IPS DF 6.9 (cell line): ENCODE results near the gene CACNA2D4.

Experiments used
- DNase-seq: peaks from one replicate; pipeline ENCODE4 v3.0.0-alpha.2; 2013; ENCODE audit warnings: low read depth, low spot score
- H3K27ac ChIP-seq: one replicate; pipeline ENCODE4 v1.5.1; 2013; ENCODE audit warnings: low read length, control low read depth
- H3K27me3 ChIP-seq: 2 replicates; pipeline ENCODE4 v1.6.1; 2013; ENCODE audit warnings: mild to moderate bottlenecking, low read length; ENCODE audit not compliant: control insufficient read depth, insufficient read depth
- H3K36me3 ChIP-seq: 2 replicates; pipeline ENCODE4 v1.6.1; 2013; ENCODE audit warnings: low read length; ENCODE audit not compliant: control insufficient read depth, insufficient read depth
- H3K4me1 ChIP-seq: 2 replicates; pipeline ENCODE4 v1.6.1; 2013; ENCODE audit warnings: low read length; ENCODE audit not compliant: control insufficient read depth, insufficient read depth
- H3K4me3 ChIP-seq: 2 replicates; pipeline ENCODE4 v1.5.1; 2013; ENCODE audit warnings: mild to moderate bottlenecking, low read length
- H3K9me3 ChIP-seq: 2 replicates; pipeline ENCODE4 v1.6.1; 2013; ENCODE audit warnings: low read length, inconsistent platforms; ENCODE audit not compliant: control insufficient read depth, insufficient read depth
- WGBS: extraction: QIAGEN DNeasy Blood & Tissue Kit; methylation state at CpG from one replicate; pipeline ENCODE4 v1.1.7; 2013; ENCODE audit warnings: mixed read lengths, missing lambda C conversion rate; ENCODE audit not compliant: insufficient read length, insufficient coverage; 5-methylcytosine and 5-hydroxymethylcytosine counted together

CACNA2D4 gene

DNA sequence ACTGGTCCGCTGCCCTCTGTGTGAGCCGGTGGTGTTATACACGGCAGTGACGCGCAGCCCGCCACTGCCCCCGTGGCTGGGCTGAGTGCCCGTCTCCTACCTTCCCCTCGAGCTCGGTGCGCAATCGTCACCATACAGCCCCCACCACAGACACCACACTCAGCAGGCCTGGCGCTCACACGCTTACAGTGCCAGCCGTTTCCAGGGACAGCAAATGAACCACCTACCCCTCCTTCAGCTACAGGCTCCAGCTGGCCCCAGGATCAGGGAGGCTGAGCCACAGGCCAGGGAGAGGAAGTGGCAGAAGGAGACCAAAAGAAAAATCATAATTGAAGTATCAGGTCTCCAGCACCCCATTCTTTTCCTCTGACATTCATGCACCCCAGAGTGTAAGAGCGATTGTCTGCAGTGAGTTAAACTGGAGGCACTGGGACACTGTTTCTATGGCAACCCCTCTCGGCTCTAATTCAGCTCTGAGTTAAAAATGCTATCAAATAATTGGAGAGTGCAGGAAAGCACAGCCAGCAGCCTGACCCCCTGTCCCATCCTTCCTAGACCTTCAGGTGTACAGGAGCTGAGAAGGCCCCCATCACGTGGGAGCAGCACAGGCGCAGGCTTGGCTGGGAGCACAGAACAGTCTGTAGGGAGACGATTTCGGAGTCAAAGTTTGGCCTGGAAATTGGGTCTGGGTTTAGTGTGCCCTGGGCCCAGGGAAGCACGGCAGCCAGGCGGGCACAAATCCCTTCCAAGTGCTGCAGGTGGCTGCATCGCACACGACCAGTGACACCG lies 80.1 kb downstream of the CACNA2D4 start:
- no CpG with 5 or more reads among the region's 26 CpGs for WGBS
- no peak overlapping the region for H3K4me3 ChIP-seq
- no peaks in the 10 kb centered on the region for H3K27me3 ChIP-seq
- H3K9me3 ChIP-seq: no peaks in the 10 kb centered on the region
- H3K27ac ChIP-seq: no peak overlapping the region
- H3K4me1 ChIP-seq: peaks cover 4% of the 10 kb centered on the region; the same call in 1 of the 2 replicates
- H3K36me3 ChIP-seq: no peaks in the 10 kb centered on the region
- DNase-seq: no peak

DNA sequence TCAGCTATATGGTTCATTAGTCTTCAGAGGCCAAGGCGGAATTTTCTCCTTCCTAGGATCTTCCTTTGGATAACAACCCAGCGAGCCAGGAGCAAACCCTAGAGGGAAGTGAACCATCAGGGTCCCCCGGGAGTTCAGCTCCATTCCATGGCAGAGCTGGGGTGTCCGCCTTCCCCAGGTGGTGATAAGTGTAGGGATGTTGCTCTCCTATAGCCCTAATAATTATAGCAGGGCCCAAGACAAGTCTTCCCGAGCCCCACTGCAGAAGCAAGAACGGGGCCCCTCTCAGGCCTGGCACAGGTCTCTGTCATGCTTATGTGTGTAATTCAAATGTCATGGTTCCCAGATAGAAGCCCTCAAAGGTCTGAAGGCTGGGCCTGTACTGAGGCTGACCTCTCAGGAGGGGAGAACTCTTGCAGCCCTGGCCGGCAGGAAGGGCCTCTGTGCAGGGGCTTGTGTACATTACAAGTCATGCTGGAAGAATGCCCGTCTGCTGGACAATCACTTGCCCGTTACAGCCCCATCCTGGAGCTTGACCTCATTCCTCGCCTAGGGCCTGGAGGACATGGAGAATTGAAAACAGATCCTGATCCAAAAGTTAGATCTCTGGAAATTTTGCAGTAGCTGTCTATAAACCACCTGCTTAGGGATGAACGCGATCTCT lies 80.8 kb downstream of the CACNA2D4 start:
- DNase-seq: no peak
- H3K4me1 ChIP-seq: peaks cover 3% of the 10 kb centered on the region; the same call in 1 of the 2 replicates
- H3K9me3 ChIP-seq: no peaks in the 10 kb centered on the region
- H3K27ac ChIP-seq: no peak overlapping the region
- H3K36me3 ChIP-seq: no peaks in the 10 kb centered on the region
- H3K27me3 ChIP-seq: no peaks in the 10 kb centered on the region
- H3K4me3 ChIP-seq: no peak overlapping the region
- WGBS: no CpG with 5 or more reads among the region's 12 CpGs

DNA sequence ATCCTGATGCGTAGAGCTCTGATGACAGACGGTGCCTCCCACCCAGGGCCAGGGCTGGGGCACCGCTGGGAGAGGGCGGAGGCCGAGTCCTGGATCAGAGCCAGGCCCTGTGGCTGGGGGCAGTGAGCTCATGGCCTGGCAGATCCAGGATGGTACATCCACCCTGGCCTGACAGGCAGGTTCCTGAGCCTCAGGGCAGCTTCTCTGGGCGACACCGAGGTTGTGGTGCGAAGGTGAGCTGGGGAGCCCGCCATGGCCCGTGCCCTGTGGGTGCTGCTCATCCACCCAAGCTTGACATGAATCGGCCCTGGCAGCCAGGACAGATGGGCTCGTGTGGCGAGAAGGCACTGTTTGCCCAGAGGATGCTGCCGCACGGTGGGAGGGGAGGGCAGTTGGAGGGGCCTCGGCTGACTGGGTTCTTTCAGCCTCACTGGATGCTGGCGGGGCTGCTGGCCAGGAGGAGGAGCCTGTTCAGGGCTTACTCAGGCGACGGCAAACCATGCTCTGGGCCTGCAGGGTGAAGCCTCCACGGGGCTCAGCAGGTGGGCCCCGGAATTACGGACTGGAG lies 81.5 kb downstream of the CACNA2D4 start:
- Histone ChIP-seq H3K27me3 (no peaks in the 10 kb centered on the region), H3K9me3 (no peaks in the 10 kb centered on the region), H3K4me3 (no peak overlapping the region), H3K4me1 (peaks cover 3% of the 10 kb centered on the region; the same call in 1 of the 2 replicates), H3K27ac (no peak overlapping the region), H3K36me3 (no peaks in the 10 kb centered on the region)
- WGBS: no CpG with 5 or more reads among the region's 22 CpGs
- no peak for DNase-seq

DNA sequence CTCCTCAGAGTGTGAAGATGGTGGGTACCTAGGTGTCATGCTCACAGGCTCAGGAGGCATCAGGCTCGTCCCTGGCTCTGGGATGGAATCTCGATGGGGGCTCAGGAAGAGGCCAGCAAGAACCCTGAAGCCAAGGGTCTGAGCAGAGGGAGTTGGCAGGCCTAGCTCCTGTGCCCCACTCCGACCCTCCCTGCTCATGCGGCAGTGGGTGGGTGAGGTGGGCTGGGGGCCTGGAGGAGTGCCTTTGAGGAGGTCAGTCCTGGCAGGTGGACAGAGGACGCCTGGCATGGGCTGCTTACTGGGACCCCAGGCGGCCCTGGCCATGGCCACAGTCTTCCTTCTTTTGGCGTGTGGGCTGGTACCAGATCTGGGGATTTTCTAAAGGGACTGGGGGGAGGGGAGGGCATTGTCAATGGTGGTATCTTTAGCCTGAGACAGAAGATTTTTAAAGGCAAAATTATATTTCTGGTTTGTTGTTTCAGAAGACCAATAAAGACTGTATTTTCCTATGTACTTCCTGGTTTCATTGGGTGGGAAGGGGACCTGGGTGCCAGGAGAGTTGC lies 82.1 kb downstream of the CACNA2D4 start:
- Histone ChIP-seq H3K4me3 (no peak overlapping the region), H3K27me3 (no peaks in the 10 kb centered on the region), H3K27ac (no peak overlapping the region), H3K36me3 (no peaks in the 10 kb centered on the region), H3K9me3 (no peaks in the 10 kb centered on the region), H3K4me1 (peaks cover 3% of the 10 kb centered on the region; the same call in 1 of the 2 replicates)
- no peak for DNase-seq
- no CpG with 5 or more reads among the region's 7 CpGs for WGBS

DNA sequence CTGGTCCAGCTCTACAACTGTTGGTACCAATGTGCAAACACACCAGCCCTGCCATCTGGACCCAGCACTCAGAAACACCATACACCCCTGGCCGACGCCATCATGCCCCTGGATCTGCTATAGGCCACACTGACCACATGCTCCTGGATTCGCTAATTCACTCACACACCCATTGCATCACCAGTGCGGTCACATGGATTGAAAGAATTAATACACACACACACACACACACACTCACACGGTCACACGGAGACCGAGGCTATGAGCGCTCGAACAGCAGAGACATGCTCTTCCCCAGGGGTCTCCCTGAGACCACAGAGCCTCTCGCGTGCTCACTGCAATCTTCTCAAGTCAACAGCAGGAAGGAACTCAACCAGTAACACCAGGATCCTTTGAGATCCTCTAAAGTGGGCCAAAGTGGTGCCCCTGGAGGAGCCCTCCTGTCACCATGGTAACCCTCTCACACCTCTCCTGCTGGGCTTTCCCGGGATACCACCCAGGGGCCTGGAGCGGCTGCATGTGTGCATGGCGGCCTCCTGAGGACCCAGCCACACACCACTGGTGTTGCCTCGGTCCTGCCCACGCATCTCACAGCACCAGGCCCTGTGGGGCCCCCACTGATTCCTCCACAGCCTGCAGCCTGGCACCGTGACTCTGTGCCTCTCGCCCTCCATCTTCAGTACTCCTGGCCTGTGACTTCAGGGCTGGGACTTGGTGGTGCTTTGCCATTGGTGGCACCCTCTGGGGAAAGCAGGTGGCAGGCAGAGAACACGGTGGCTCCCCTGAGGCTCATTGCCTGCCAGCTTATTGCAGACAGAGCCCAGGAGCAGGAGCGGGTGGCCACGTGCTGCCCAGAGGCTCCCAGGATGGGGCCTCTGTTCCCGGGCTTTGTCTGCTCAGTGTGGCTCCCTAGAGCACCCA lies 83.0 kb downstream of the CACNA2D4 start:
- H3K4me1 ChIP-seq: peaks cover 4% of the 10 kb centered on the region; the same call in 1 of the 2 replicates
- no CpG with 5 or more reads among the region's 22 CpGs for WGBS
- no peaks in the 10 kb centered on the region for H3K27me3 ChIP-seq

DNA sequence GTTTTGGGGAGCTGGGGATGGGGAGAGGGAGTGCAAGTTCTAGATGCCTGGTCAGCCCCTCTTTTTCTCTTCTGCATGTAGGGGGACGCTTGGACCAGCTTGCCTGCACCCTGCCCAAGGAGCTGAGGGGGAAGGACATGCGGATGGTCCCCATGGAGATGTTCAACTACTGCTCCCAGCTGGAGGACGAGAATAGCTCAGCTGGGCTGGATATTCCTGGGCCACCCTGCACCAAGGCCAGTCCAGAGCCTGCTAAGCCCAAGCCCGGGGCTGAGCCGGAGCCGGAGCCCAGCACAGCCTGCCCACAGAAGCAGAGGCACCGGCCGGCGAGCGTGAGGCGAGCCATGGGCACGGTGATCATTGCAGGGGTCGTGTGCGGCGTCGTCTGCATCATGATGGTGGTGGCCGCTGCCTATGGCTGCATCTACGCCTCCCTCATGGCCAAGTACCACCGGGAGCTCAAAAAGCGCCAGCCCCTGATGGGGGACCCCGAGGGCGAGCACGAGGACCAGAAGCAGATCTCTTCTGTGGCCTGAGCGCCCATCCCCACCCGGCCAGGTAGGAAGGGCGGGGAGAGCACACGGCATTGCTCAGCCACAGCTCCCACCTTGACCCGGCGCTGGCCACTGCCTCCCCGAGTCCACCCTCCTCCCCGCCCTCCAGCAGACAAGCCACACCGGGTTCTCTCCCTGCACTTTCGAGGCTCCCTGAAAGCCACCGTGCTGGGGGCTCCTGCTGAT lies 84.1 kb downstream of the CACNA2D4 start:
- no CpG with 5 or more reads among the region's 34 CpGs for WGBS
- DNase-seq: no peak
- Histone ChIP-seq H3K36me3 (no peaks in the 10 kb centered on the region), H3K9me3 (no peaks in the 10 kb centered on the region), H3K27ac (no peak overlapping the region), H3K4me1 (peaks cover 4% of the 10 kb centered on the region; the same call in 1 of the 2 replicates), H3K27me3 (no peaks in the 10 kb centered on the region), H3K4me3 (no peak overlapping the region)

More for the DNA sequence above, 83.0 kb downstream of the CACNA2D4 start:
- no peaks in the 10 kb centered on the region for H3K9me3 ChIP-seq
- no peak overlapping the region for H3K4me3 ChIP-seq
- no peak overlapping the region for H3K27ac ChIP-seq
- no peaks in the 10 kb centered on the region for H3K36me3 ChIP-seq
- no peak for DNase-seq

DNA sequence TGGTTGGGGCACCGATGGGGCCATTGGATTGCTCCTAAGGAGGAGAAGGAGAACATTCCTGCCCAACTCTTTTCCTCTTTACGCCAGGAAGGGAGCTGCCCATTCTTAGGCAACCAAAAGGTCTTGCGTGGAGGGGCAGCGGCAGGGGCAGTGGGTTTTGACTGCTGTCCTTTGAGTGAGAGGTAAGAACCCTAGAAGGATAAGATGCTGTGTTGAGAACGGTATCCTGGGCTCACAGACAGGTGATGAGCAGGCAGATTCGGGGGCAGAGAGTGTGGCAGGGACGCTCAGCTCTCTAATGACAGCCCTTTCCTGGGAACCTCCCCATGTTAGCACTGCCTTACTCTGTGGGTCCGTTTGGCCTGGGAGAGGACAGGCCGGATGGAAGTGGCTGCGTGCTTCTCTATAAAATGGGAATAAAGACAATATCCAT lies 84.8 kb downstream of the CACNA2D4 start:
- DNase-seq: no peak
- H3K27me3 ChIP-seq: no peaks in the 10 kb centered on the region
- H3K27ac ChIP-seq: no peak overlapping the region
- no peaks in the 10 kb centered on the region for H3K9me3 ChIP-seq
- H3K4me1 ChIP-seq: peaks cover 4% of the 10 kb centered on the region; the same call in 1 of the 2 replicates
- WGBS: no CpG with 5 or more reads among the region's 10 CpGs
- no peak overlapping the region for H3K4me3 ChIP-seq
- H3K36me3 ChIP-seq: no peaks in the 10 kb centered on the region

DNA sequence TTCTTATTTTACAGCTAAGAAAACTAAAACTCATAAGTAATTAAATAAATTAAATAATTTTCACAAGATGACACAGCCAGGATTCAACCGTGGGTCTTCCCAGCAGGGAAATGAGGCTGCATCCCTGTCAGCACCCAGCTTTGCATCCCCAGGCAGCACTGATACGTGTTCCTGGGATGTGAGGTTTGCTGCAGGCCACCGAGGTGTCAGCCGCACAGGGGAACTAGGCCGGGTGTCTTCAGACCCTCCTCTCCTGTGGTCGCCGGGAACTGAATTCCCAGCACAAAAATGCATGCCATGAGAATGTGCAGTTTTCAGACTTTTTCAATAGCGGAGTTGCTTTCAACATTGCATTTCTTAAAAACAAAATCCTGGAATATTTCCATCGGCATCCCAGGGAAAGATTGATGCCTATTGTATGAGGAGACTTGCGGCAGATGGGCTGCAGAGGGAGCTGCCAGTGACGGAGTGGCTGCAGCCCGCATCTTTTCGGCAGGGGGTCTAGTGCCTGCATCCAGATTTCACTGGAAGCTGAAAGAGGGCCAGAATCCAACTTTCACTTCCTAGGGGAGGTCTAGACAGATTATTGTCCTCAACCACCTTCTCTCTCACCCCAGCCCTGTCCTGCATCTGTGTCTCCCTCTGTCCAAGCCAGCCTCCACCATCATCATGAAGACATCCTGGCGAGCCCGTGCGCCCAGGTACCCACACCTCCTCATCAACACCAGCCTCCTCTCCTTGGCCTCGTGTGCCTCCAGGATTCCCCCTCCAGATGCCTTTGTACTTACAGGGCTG lies 85.5 kb downstream of the CACNA2D4 start:
- DNase-seq: no peak
- no peak overlapping the region for H3K4me3 ChIP-seq
- WGBS: no CpG with 5 or more reads among the region's 17 CpGs
- no peaks in the 10 kb centered on the region for H3K27me3 ChIP-seq
- no peaks in the 10 kb centered on the region for H3K9me3 ChIP-seq
- H3K4me1 ChIP-seq: peaks cover 4% of the 10 kb centered on the region; the same call in 1 of the 2 replicates
- no peaks in the 10 kb centered on the region for H3K36me3 ChIP-seq
- no peak overlapping the region for H3K27ac ChIP-seq
